ENCODE measurements around the gene NAV2.

DNA sequence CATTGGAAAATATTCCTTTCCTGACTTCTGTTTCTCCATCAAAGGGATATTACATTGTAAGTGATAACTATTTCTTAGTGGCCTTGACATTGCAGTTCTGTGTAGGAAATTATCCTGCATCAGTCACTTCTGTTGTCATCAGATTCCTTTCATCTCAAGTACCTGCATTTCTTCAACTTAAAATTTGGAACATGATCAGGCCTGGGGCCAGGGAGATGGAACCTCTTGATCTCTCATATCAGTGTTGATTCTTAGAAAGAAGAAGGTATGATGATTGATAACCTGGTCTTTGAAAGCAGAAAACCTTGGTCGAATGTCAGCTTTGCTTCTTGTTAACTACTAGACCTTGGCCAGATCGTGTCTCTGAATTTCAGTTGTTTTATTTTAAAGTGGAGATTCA is 93.6 kb downstream of the NAV2 start:
- no peak for TF ChIP-seq EZH2 (IDR thresholded peaks at IDR 0.05; ENCODE audit: borderline replicate concordance, low read length)
- TF ChIP-seq, protein P1, sequence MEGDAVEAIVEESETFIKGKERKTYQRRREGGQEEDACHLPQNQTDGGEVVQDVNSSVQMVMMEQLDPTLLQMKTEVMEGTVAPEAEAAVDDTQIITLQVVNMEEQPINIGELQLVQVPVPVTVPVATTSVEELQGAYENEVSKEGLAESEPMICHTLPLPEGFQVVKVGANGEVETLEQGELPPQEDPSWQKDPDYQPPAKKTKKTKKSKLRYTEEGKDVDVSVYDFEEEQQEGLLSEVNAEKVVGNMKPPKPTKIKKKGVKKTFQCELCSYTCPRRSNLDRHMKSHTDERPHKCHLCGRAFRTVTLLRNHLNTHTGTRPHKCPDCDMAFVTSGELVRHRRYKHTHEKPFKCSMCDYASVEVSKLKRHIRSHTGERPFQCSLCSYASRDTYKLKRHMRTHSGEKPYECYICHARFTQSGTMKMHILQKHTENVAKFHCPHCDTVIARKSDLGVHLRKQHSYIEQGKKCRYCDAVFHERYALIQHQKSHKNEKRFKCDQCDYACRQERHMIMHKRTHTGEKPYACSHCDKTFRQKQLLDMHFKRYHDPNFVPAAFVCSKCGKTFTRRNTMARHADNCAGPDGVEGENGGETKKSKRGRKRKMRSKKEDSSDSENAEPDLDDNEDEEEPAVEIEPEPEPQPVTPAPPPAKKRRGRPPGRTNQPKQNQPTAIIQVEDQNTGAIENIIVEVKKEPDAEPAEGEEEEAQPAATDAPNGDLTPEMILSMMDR (conservative IDR thresholded peaks at IDR 0.05 in 1 of 2, IDR thresholded peaks at IDR 0.05 in 1 of 2; ENCODE audit: extremely low read depth in 1 of 2, insufficient read depth in 1 of 2, low read depth in 1 of 2, low read length in 2 of 2), result no peak
